IMR-90 (cell line): Measurements from ENCODE around the gene ANKIB1. TPM values are rescaled to one million over a fixed set of nuclear protein-coding genes. Genes with fewer than 3 reads are reported as not detected.

ENCODE experiments used
- ATAC-seq: fragments of 200-7000 bp; cut with Tn5 transposase; 2 replicates; pipeline ENCODE4 v1.9.1; 2020; ENCODE audit warnings: low read depth, mild to moderate bottlenecking, moderate library complexity
- BruUV-seq: library from RNA; stranded (reverse); fragments of 400-500 nt; replicated peaks from 2 replicates; lab custom pipeline; 2021; lab: Mats Ljungman, UMichigan
- CTCF ChIA-PET: fragments of 300-600 bp; formaldehyde crosslinking; extraction: SDS; loops from one replicate; lab custom pipeline; 2021; ENCODE audit warnings: antibody characterized with exemption; lab: Yijun Ruan, JAX
- POLR2A ChIA-PET: fragments of 300-600 bp; sonication (Branson Sonifier 250); formaldehyde crosslinking; loops from one replicate; lab custom pipeline; 2022; ENCODE audit warnings: antibody characterized with exemption; ENCODE audit not compliant: unreplicated experiment; lab: Charles Lee
- DNase-seq: peaks from one replicate; pipeline ENCODE4 v3.0.0; 2013
- H2AFZ ChIP-seq: replicated peaks from 2 replicates; pipeline ENCODE3; 2013; ENCODE audit warnings: low read length, mild to moderate bottlenecking; ENCODE audit not compliant: poor library complexity
- H2AK5ac ChIP-seq: 2 replicates; pipeline ENCODE4 v1.6.1; 2013; ENCODE audit warnings: low read depth, low read length, inconsistent platforms
- H2AK9ac ChIP-seq: replicated peaks from 2 replicates; pipeline ENCODE3; 2013; ENCODE audit warnings: mild to moderate bottlenecking, low read depth, low read length, moderate library complexity; ENCODE audit not compliant: poor library complexity
- H2BK120ac ChIP-seq: 2 replicates; pipeline ENCODE4 v1.6.1; 2013; ENCODE audit warnings: low read depth, low read length, inconsistent platforms
- H2BK15ac ChIP-seq: 3 replicates; pipeline ENCODE4 v1.6.1; 2013; ENCODE audit warnings: low read depth, low read length, inconsistent platforms
- H2BK20ac ChIP-seq: 2 replicates; pipeline ENCODE4 v1.6.1; 2013; ENCODE audit warnings: low read depth, mild to moderate bottlenecking, inconsistent platforms, low read length, moderate library complexity
- H2BK5ac ChIP-seq: 2 replicates; pipeline ENCODE4 v1.6.1; 2013; ENCODE audit warnings: mild to moderate bottlenecking, low read depth, low read length, inconsistent platforms; ENCODE audit not compliant: poor library complexity, severe bottlenecking
- H3K14ac ChIP-seq: replicated peaks from 2 replicates; pipeline ENCODE4 v1.6.1; 2013; ENCODE audit warnings: low read depth, low read length, inconsistent platforms
- H3K18ac ChIP-seq: 2 replicates; pipeline ENCODE4 v1.6.1; 2013; ENCODE audit warnings: low read depth, low read length, control low read depth
- H3K23ac ChIP-seq: 2 replicates; pipeline ENCODE4 v1.6.1; 2013; ENCODE audit warnings: low read depth, low read length, inconsistent platforms
- H3K27ac ChIP-seq: 2 replicates; pipeline ENCODE4 v1.5.1; 2013; ENCODE audit warnings: mild to moderate bottlenecking, control low read depth, low read length; ENCODE audit not compliant: insufficient read depth
- H3K27me3 ChIP-seq: 2 replicates; pipeline ENCODE4 v1.6.1; 2013; ENCODE audit warnings: low read length; ENCODE audit not compliant: control insufficient read depth, insufficient read depth
- H3K36me3 ChIP-seq: 2 replicates; pipeline ENCODE4 v1.6.1; 2013; ENCODE audit warnings: low read length, mixed read lengths; ENCODE audit not compliant: control insufficient read depth, insufficient read depth
- H3K4ac ChIP-seq: 2 replicates; pipeline ENCODE4 v1.6.1; 2013; ENCODE audit warnings: low read depth, low read length, inconsistent platforms
- H3K4me1 ChIP-seq: 2 replicates; pipeline ENCODE4 v1.6.1; 2013; ENCODE audit warnings: low read length, mixed read lengths; ENCODE audit not compliant: control insufficient read depth, insufficient read depth
- H3K4me2 ChIP-seq: 2 replicates; pipeline ENCODE4 v1.6.1; 2013; ENCODE audit warnings: low read depth, mild to moderate bottlenecking, control low read depth, low read length, moderate library complexity
- H3K4me3 ChIP-seq: 2 replicates; pipeline ENCODE4 v1.5.1; 2013; ENCODE audit warnings: low read depth, mild to moderate bottlenecking, control low read depth, low read length, moderate library complexity; ENCODE audit not compliant: insufficient read depth
- H3K56ac ChIP-seq: 2 replicates; pipeline ENCODE4 v1.6.1; 2013; ENCODE audit warnings: low read length, inconsistent platforms; ENCODE audit not compliant: insufficient read depth; ENCODE audit errors: extremely low read depth
- H3K79me1 ChIP-seq, 2 experiments: 2 replicates each; pipeline ENCODE4 v1.6.1; 2013; ENCODE audit warnings: low read length in 2 of 2, inconsistent platforms in 1 of 2, low read depth in 1 of 2
- H3K9ac ChIP-seq: 2 replicates; pipeline ENCODE4 v1.6.1; 2013; ENCODE audit warnings: low read depth, low read length, control low read depth
- H3K9me1 ChIP-seq: 2 replicates; pipeline ENCODE4 v1.6.1; 2013; ENCODE audit warnings: low read length, inconsistent platforms; ENCODE audit not compliant: insufficient read depth
- H3K9me3 ChIP-seq: 2 replicates; pipeline ENCODE4 v1.6.1; 2013; ENCODE audit warnings: low read length; ENCODE audit not compliant: control insufficient read depth, insufficient read depth
- H4K20me1 ChIP-seq: 2 replicates; pipeline ENCODE4 v1.6.1; 2013; ENCODE audit warnings: low read length, inconsistent platforms; ENCODE audit not compliant: insufficient read depth
- H4K5ac ChIP-seq: 2 replicates; pipeline ENCODE4 v1.6.1; 2013; ENCODE audit warnings: mild to moderate bottlenecking, low read depth, low read length, control low read depth
- H4K8ac ChIP-seq, 2 experiments: 2 replicates each; pipeline ENCODE4 v1.6.1; 2013; ENCODE audit warnings: low read depth in 2 of 2, low read length in 2 of 2, control low read depth in 1 of 2, inconsistent platforms in 1 of 2
- H4K91ac ChIP-seq: 2 replicates; pipeline ENCODE4 v1.6.1; 2013; ENCODE audit warnings: low read depth, low read length, inconsistent platforms; ENCODE audit not compliant: insufficient read depth
- CEBPB ChIP-seq: IDR thresholded peaks from 2 replicates; pipeline ENCODE4 v1.6.1; 2012; ENCODE audit warnings: low read depth, low read length, improper control_type of control experiment
- CHD1 ChIP-seq: IDR thresholded peaks from 2 replicates; pipeline ENCODE4 v1.6.1; 2012; ENCODE audit warnings: low read depth, low read length, improper control_type of control experiment
- FOS ChIP-seq: fragments of 150-350 bp; IDR thresholded peaks from 2 replicates; pipeline ENCODE4 v1.6.1; 2016; ENCODE audit warnings: low read depth, low read length
- MAFK ChIP-seq: IDR thresholded peaks from 2 replicates; pipeline ENCODE4 v1.6.1; 2012; ENCODE audit warnings: low read depth, low read length, improper control_type of control experiment
- MAZ ChIP-seq: IDR thresholded peaks from 2 replicates; pipeline ENCODE4 v1.6.1; 2012; ENCODE audit warnings: low read depth, mild to moderate bottlenecking, low read length, improper control_type of control experiment, moderate library complexity, borderline replicate concordance
- MXI1 ChIP-seq: IDR thresholded peaks from 2 replicates; pipeline ENCODE4 v1.6.1; 2012; ENCODE audit warnings: low read depth, mild to moderate bottlenecking, low read length, moderate library complexity, borderline replicate concordance
- NFE2L2 ChIP-seq: fragments of 150-350 bp; IDR thresholded peaks from 2 replicates; pipeline ENCODE4 v1.6.1; 2016; ENCODE audit warnings: low read depth, mild to moderate bottlenecking, low read length
- POLR2A ChIP-seq: IDR thresholded peaks from 2 replicates; pipeline ENCODE4 v1.6.1; 2012; ENCODE audit warnings: mild to moderate bottlenecking, low read depth, low read length
- RAD21 ChIP-seq: IDR thresholded peaks from 2 replicates; pipeline ENCODE4 v1.6.1; 2012; ENCODE audit warnings: low read length, improper control_type of control experiment
- RCOR1 ChIP-seq: IDR thresholded peaks from 2 replicates; pipeline ENCODE4 v1.6.1; 2012; ENCODE audit warnings: mild to moderate bottlenecking, low read length, improper control_type of control experiment; ENCODE audit not compliant: insufficient replicate concordance
- RFX5 ChIP-seq: IDR thresholded peaks from 2 replicates; pipeline ENCODE4 v1.8.0; 2012; ENCODE audit warnings: low read depth, mild to moderate bottlenecking, low read length, moderate library complexity
- SMC3 ChIP-seq: fragments of 150-350 bp; IDR thresholded peaks from 2 replicates; pipeline ENCODE4 v1.6.1; 2016; ENCODE audit warnings: low read depth, mild to moderate bottlenecking, antibody characterized with exemption, low read length, moderate library complexity
- WGBS, 2 experiments: methylation state at CpG; one replicate each; pipeline versions ENCODE4 v1.1.5 to v1.1.7; 2013; ENCODE audit warnings: missing lambda C conversion rate in 2 of 2; ENCODE audit not compliant: insufficient read length in 1 of 2; ENCODE audit errors: extremely low coverage in 2 of 2; 5-methylcytosine and 5-hydroxymethylcytosine counted together
- dilution Hi-C: fragments of 300-500 bp; cut with HindIII; formaldehyde crosslinking; loops from one replicate; pipeline ENCODE4 v1.14.3; 2018; ENCODE audit warnings: low sequenced_read_pairs; ENCODE audit not compliant: unreplicated experiment
- in situ Hi-C: fragments of 300-500 bp; cut with MboI; formaldehyde crosslinking; loops from 3 replicates; pipeline ENCODE4 v1.14.3; 2019; ENCODE audit warnings: low sequenced_read_pairs, inconsistent platforms, mixed read lengths
- intact Hi-C: fragments of 100-400 bp; cut with micrococcal nuclease; formaldehyde crosslinking; loops from 2 replicates; pipeline ENCODE4 v1.10.0; 2022
- polyA plus RNA-seq, 3 experiments: library from polyadenylated mRNA; depleted of rRNA; stranded (reverse); fragments of >200 nt; gene quantifications; 2 replicates each; pipeline ENCODE4 v1.2.3, GENCODE V29; 2012; ENCODE audit warnings: low replicate concordance in 1 of 3
- total RNA-seq: library from RNA; depleted of rRNA; stranded (reverse); fragments of >200 nt; gene quantifications from 2 replicates; pipeline ENCODE4 v1.2.3, GENCODE V29; 2012
- TF ChIP-seq, protein P1 (sequence below): fragments of 150-350 bp; IDR thresholded peaks from 2 replicates; pipeline ENCODE4 v1.6.1; 2017; ENCODE audit warnings: mild to moderate bottlenecking, antibody characterized with exemption, low read length, low read depth
- TF ChIP-seq, protein P2 (sequence below): fragments of 150-350 bp; IDR thresholded peaks from 2 replicates; pipeline ENCODE4 v1.6.1; 2016; ENCODE audit warnings: low read depth, mild to moderate bottlenecking, low read length, moderate library complexity, borderline replicate concordance
- TF ChIP-seq, protein P3 (sequence below): conservative IDR thresholded peaks from 2 replicates; pipeline ENCODE4 v1.5.1; 2012; ENCODE audit warnings: mild to moderate bottlenecking, low read depth, low read length, improper control_type of control experiment

The ANKIB1 gene
- total and polyA plus RNA-seq, 2 of the 4 experiments (the other 2 are of a cell fraction), result 18.7 to 33.9 TPM

DNA sequence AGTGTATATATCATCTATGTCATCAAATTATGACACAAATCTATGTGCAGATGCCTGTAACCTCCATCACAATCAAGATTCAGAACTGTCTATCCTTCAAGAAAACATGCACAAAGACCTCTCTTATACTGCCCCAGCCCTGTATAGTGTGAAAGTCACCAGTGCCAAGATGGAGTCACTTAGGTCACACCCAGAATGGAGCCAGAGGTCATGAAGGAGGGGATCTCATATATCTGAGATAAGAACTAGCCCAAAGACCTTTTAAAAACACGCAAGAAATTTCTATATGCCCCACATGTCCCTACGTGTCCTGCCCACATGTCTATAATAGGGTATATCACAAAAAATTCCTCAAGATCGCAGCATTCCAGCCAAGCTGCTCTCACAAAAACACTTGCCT, 181.4 kb downstream of the ANKIB1 start:
- Histone ChIP-seq H2BK5ac (no peak overlapping the region), H3K14ac (no peak overlapping the region), H2BK15ac (no peak overlapping the region), H3K36me3 (no peaks in the 10 kb centered on the region), H2BK20ac (no peak overlapping the region), H3K56ac (no peak overlapping the region), H2AFZ (no peak overlapping the region), H3K9me1 (0 out of 2 replicates have a peak, but pooled peaks cover 4% of the 10 kb centered on the region), H3K9ac (no peak overlapping the region), H3K18ac (no peak overlapping the region), H3K4me2 (no peak overlapping the region), H3K4ac (no peak overlapping the region), H4K8ac (no peak overlapping the region), H3K27me3 (peaks cover 6% of the 10 kb centered on the region), H3K9me3 (no peaks in the 10 kb centered on the region), H2BK120ac (no peak overlapping the region), H4K91ac (no peak overlapping the region), H3K4me3 (no peak overlapping the region), H4K20me1 (no peaks in the 10 kb centered on the region), H3K79me1 (no peaks in the 10 kb centered on the region), H2AK5ac (no peak overlapping the region), H3K23ac (no peak overlapping the region), H4K5ac (no peak overlapping the region), H2AK9ac (no peak overlapping the region), H3K27ac (no peak overlapping the region), H3K4me1 (no peaks in the 10 kb centered on the region)
- BruUV-seq, result no TSS peak
- no peak for TF ChIP-seq SMC3
- no peak for TF ChIP-seq FOS
- TF ChIP-seq, protein P1, sequence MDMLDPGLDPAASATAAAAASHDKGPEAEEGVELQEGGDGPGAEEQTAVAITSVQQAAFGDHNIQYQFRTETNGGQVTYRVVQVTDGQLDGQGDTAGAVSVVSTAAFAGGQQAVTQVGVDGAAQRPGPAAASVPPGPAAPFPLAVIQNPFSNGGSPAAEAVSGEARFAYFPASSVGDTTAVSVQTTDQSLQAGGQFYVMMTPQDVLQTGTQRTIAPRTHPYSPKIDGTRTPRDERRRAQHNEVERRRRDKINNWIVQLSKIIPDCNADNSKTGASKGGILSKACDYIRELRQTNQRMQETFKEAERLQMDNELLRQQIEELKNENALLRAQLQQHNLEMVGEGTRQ, result no peak
- TF ChIP-seq CHD1, result no peak
- TF ChIP-seq, protein P2, sequence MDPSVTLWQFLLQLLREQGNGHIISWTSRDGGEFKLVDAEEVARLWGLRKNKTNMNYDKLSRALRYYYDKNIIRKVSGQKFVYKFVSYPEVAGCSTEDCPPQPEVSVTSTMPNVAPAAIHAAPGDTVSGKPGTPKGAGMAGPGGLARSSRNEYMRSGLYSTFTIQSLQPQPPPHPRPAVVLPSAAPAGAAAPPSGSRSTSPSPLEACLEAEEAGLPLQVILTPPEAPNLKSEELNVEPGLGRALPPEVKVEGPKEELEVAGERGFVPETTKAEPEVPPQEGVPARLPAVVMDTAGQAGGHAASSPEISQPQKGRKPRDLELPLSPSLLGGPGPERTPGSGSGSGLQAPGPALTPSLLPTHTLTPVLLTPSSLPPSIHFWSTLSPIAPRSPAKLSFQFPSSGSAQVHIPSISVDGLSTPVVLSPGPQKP, result no peak
- no peak for TF ChIP-seq CEBPB
- TF ChIP-seq RAD21, result no peak
- TF ChIP-seq, protein P3, sequence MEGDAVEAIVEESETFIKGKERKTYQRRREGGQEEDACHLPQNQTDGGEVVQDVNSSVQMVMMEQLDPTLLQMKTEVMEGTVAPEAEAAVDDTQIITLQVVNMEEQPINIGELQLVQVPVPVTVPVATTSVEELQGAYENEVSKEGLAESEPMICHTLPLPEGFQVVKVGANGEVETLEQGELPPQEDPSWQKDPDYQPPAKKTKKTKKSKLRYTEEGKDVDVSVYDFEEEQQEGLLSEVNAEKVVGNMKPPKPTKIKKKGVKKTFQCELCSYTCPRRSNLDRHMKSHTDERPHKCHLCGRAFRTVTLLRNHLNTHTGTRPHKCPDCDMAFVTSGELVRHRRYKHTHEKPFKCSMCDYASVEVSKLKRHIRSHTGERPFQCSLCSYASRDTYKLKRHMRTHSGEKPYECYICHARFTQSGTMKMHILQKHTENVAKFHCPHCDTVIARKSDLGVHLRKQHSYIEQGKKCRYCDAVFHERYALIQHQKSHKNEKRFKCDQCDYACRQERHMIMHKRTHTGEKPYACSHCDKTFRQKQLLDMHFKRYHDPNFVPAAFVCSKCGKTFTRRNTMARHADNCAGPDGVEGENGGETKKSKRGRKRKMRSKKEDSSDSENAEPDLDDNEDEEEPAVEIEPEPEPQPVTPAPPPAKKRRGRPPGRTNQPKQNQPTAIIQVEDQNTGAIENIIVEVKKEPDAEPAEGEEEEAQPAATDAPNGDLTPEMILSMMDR, result no peak
- TF ChIP-seq NFE2L2, result no peak
- no peak for TF ChIP-seq RFX5
- TF ChIP-seq MAZ, result no peak
- TF ChIP-seq POLR2A, result no peak
- no peak for TF ChIP-seq MXI1
- no peak for TF ChIP-seq MAFK
- no peak for TF ChIP-seq RCOR1
- ATAC-seq (no peak), DNase-seq (no peak)
- dilution Hi-C loops, result no loop called here
- CTCF ChIA-PET, result no interaction called here
- intact Hi-C loops, result no loop called here
- no CpG with 5 or more reads among the region's 3 CpGs for WGBS, 2 experiments
- in situ Hi-C loops, result no loop called here
- POLR2A ChIA-PET, result no interaction called here
